HEK293T (cell line): ENCODE data around the gene EFCAB11.

Experiments
- ARNT ChIP-seq: fragments of 450-650 bp; IDR thresholded peaks from 2 replicates; pipeline ENCODE4 v1.6.1; 2017; ENCODE audit warnings: mild to moderate bottlenecking
- BHLHE40 ChIP-seq: fragments of 450-650 bp; IDR thresholded peaks from 2 replicates; pipeline ENCODE4 v1.6.1; 2016; ENCODE audit warnings: mild to moderate bottlenecking, moderate library complexity, borderline replicate concordance
- CTBP1 ChIP-seq: fragments of 450-650 bp; IDR thresholded peaks from 2 replicates; pipeline ENCODE4 v1.6.1; 2016; ENCODE audit warnings: borderline replicate concordance
- FOXK2 ChIP-seq: fragments of 450-650 bp; IDR thresholded peaks from 2 replicates; pipeline ENCODE4 v1.6.1; 2016; ENCODE audit warnings: mild to moderate bottlenecking
- FOXM1 ChIP-seq: fragments of 450-650 bp; IDR thresholded peaks from 2 replicates; pipeline ENCODE4 v1.6.1; 2017; ENCODE audit warnings: mild to moderate bottlenecking, borderline replicate concordance
- NFRKB ChIP-seq: fragments of 450-650 bp; IDR thresholded peaks from 2 replicates; pipeline ENCODE4 v1.6.1; 2016; ENCODE audit warnings: mild to moderate bottlenecking, moderate library complexity
- SP1 ChIP-seq: fragments of 450-650 bp; IDR thresholded peaks from 2 replicates; pipeline ENCODE4 v1.6.1; 2017
- SUZ12 ChIP-seq: fragments of 450-650 bp; IDR thresholded peaks from 2 replicates; pipeline ENCODE4 v1.6.1; 2016; ENCODE audit warnings: mild to moderate bottlenecking
- ZNF384 ChIP-seq: fragments of 450-650 bp; IDR thresholded peaks from 2 replicates; pipeline ENCODE4 v1.6.1; 2016

- TF ChIP-seq FOXM1 (no peak), ARNT (no peak), BHLHE40 (no peak), ZNF384 (no peak), FOXK2 (no peak), SUZ12 (no peak), CTBP1 (no peak), SP1 (no peak), NFRKB (no peak)
Measured at GRCh38 chr14:89826596-89826995, 127.9 kb downstream of the EFCAB11 start.
